MM.1S (cell line): ENCODE results near the gene C16orf87.

Experiments used
- DNase-seq: peaks from one replicate; pipeline ENCODE4 v3.0.0-alpha.2; 2015
- H2AFZ ChIP-seq: fragments of 300-600 bp; sonication (generic); 2 replicates; pipeline ENCODE4 v1.6.0; 2016; ENCODE audit warnings: antibody characterized with exemption, low read length
- H3F3A ChIP-seq: fragments of 300-600 bp; sonication (generic); 2 replicates; pipeline ENCODE4 v1.6.1; 2016; ENCODE audit warnings: mild to moderate bottlenecking, antibody characterized with exemption, low read length, moderate library complexity, mixed read lengths; ENCODE audit not compliant: insufficient read depth
- H3K27ac ChIP-seq: fragments of 300-600 bp; sonication (generic); 2 replicates; pipeline ENCODE4 v1.5.1; 2016; ENCODE audit warnings: mild to moderate bottlenecking, low read length
- H3K27me3 ChIP-seq: fragments of 300-600 bp; sonication (generic); replicated peaks from 2 replicates; pipeline ENCODE4 v1.6.0; 2016; ENCODE audit warnings: low read length; ENCODE audit not compliant: insufficient read depth
- H3K36me3 ChIP-seq: fragments of 300-600 bp; sonication (generic); replicated peaks from 2 replicates; pipeline ENCODE4 v1.6.1; 2016; ENCODE audit warnings: mild to moderate bottlenecking, low read length, mixed read lengths; ENCODE audit not compliant: insufficient read depth
- H3K4me1 ChIP-seq: fragments of 300-600 bp; sonication (generic); 2 replicates; pipeline ENCODE4 v1.6.1; 2016; ENCODE audit warnings: low read length, mixed read lengths
- H3K4me2 ChIP-seq: fragments of 300-600 bp; sonication (generic); 2 replicates; pipeline ENCODE4 v1.6.0; 2016; ENCODE audit warnings: low read depth, low read length
- H3K4me3 ChIP-seq: fragments of 300-600 bp; sonication (generic); 2 replicates; pipeline ENCODE4 v1.5.1; 2016; ENCODE audit warnings: low read length, mixed read lengths
- H3K79me2 ChIP-seq: fragments of 300-600 bp; sonication (generic); 2 replicates; pipeline ENCODE4 v1.6.1; 2016; ENCODE audit warnings: mixed run types, low read length, mixed read lengths
- H3K9ac ChIP-seq: fragments of 300-600 bp; sonication (generic); 2 replicates; pipeline ENCODE4 v1.6.1; 2016; ENCODE audit warnings: low read length, mixed read lengths
- H3K9me2 ChIP-seq: fragments of 300-600 bp; sonication (generic); replicated peaks from 2 replicates; pipeline ENCODE4 v1.6.1; 2016; ENCODE audit warnings: mild to moderate bottlenecking, low read length, mixed read lengths; ENCODE audit not compliant: insufficient read depth
- H3K9me3 ChIP-seq: fragments of 300-600 bp; sonication (generic); replicated peaks from 2 replicates; pipeline ENCODE4 v1.6.1; 2016; ENCODE audit warnings: mild to moderate bottlenecking, low read length, mixed read lengths; ENCODE audit not compliant: insufficient read depth
- H4K20me1 ChIP-seq: fragments of 300-600 bp; sonication (generic); 2 replicates; pipeline ENCODE4 v1.6.1; 2016; ENCODE audit warnings: mild to moderate bottlenecking, low read length, moderate library complexity, mixed read lengths; ENCODE audit not compliant: insufficient read depth
- EZH2 ChIP-seq: fragments of 300-600 bp; sonication (generic); optimal IDR thresholded peaks from 2 replicates; pipeline ENCODE3; 2017; ENCODE audit warnings: low read depth, mild to moderate bottlenecking, antibody characterized with exemption, low read length, mixed read lengths
- EZH2phosphoT487 ChIP-seq: fragments of 300-600 bp; sonication (generic); IDR thresholded peaks from 2 replicates; pipeline ENCODE4 v1.6.1; 2018; ENCODE audit warnings: antibody characterized with exemption, low read length
- TF ChIP-seq, protein P1 (sequence below): fragments of 300-600 bp; sonication (generic); IDR thresholded peaks from 2 replicates; pipeline ENCODE4 v1.5.1; 2016; ENCODE audit warnings: antibody characterized with exemption, low read length, mixed read lengths

The C16orf87 gene

DNA sequence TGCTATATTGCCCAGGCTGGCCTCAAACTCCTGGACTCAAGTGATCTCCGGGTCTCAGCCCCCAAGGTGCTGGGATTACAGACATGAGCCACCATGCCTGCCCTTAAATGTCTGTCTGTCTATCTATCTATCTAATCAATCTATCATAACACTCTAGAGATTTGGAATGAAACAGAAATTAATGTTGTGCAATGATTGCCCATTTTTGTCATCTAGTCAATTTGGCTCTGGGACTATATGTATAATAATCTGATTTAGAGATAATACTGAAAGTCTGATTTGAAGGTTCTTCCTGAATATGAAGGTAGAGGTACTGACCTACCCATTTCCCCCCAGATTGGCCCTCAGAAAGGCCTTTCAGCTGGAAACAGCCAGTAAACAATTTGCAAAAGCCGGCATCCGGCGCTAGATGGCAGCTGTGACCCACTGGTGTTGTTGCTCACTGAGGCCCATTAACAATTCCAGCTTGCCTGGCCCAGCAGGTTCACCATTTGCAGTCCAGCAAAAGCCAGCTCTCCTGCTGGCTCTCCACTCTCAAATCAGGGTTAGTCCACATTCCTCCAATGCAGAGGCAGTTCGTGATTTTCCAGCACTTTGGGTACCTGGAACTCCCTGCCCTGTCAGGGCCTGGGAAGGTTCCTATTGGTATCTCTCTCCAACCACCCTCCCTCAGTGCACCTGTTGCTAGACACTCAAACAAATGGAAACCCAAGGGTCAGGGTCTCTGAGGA, 22.9 kb upstream of the C16orf87 start:
- peak; percentile 69 for DNase-seq
- Histone ChIP-seq H3K79me2 (no peaks in the 10 kb centered on the region), H3K4me2 (no peak overlapping the region), H3K36me3 (no peaks in the 10 kb centered on the region), H3K9me3 (no peaks in the 10 kb centered on the region), H3K9me2 (no peaks in the 10 kb centered on the region), H2AFZ (peak overlapping the region; percentile 13; the same call in 1 of the 2 replicates), H3F3A (no peaks in the 10 kb centered on the region), H3K9ac (no peak overlapping the region), H3K27me3 (no peaks in the 10 kb centered on the region), H3K4me3 (no peak overlapping the region), H3K4me1 (no peaks in the 10 kb centered on the region), H3K27ac (no peak overlapping the region), H4K20me1 (no peaks in the 10 kb centered on the region)
- no peak for TF ChIP-seq EZH2phosphoT487
- TF ChIP-seq, protein P1, sequence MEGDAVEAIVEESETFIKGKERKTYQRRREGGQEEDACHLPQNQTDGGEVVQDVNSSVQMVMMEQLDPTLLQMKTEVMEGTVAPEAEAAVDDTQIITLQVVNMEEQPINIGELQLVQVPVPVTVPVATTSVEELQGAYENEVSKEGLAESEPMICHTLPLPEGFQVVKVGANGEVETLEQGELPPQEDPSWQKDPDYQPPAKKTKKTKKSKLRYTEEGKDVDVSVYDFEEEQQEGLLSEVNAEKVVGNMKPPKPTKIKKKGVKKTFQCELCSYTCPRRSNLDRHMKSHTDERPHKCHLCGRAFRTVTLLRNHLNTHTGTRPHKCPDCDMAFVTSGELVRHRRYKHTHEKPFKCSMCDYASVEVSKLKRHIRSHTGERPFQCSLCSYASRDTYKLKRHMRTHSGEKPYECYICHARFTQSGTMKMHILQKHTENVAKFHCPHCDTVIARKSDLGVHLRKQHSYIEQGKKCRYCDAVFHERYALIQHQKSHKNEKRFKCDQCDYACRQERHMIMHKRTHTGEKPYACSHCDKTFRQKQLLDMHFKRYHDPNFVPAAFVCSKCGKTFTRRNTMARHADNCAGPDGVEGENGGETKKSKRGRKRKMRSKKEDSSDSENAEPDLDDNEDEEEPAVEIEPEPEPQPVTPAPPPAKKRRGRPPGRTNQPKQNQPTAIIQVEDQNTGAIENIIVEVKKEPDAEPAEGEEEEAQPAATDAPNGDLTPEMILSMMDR: peak; percentile 88

DNA sequence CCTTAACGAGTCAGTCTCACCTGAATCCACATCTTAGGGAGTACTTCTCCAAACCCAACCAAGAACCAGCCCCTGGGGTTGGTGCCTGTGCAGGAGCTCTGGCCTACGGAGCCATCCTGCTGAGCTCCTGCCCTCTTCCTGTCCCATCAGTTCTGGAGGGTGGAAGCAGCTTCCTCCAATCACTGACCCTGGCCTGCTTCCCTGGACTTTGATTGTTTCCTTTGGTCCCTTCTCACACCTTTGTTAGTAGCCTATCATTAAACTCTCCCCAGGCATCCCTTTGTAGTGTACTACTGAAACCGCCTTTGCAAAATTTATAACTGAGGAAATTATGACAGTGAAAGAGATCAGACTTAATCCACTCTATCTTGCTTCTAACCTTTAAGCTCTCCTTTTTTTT, 21.1 kb upstream of the C16orf87 start:
- H3K4me1 ChIP-seq: no peaks in the 10 kb centered on the region
- no peaks in the 10 kb centered on the region for H3K9me2 ChIP-seq
- no peaks in the 10 kb centered on the region for H3K27me3 ChIP-seq
- no peaks in the 10 kb centered on the region for H3K36me3 ChIP-seq
- DNase-seq: no peak
- no peak overlapping the region for H3K4me3 ChIP-seq
- H2AFZ ChIP-seq: no peak overlapping the region
- H4K20me1 ChIP-seq: no peaks in the 10 kb centered on the region
- H3K9ac ChIP-seq: no peak overlapping the region
- no peak overlapping the region for H3K27ac ChIP-seq
- no peaks in the 10 kb centered on the region for H3K9me3 ChIP-seq
- no peak for TF ChIP-seq EZH2phosphoT487
- no peak for TF ChIP-seq EZH2
- TF ChIP-seq, protein P1: no peak
- H3K4me2 ChIP-seq: no peak overlapping the region
- H3K79me2 ChIP-seq: no peaks in the 10 kb centered on the region
- H3F3A ChIP-seq: no peaks in the 10 kb centered on the region

DNA sequence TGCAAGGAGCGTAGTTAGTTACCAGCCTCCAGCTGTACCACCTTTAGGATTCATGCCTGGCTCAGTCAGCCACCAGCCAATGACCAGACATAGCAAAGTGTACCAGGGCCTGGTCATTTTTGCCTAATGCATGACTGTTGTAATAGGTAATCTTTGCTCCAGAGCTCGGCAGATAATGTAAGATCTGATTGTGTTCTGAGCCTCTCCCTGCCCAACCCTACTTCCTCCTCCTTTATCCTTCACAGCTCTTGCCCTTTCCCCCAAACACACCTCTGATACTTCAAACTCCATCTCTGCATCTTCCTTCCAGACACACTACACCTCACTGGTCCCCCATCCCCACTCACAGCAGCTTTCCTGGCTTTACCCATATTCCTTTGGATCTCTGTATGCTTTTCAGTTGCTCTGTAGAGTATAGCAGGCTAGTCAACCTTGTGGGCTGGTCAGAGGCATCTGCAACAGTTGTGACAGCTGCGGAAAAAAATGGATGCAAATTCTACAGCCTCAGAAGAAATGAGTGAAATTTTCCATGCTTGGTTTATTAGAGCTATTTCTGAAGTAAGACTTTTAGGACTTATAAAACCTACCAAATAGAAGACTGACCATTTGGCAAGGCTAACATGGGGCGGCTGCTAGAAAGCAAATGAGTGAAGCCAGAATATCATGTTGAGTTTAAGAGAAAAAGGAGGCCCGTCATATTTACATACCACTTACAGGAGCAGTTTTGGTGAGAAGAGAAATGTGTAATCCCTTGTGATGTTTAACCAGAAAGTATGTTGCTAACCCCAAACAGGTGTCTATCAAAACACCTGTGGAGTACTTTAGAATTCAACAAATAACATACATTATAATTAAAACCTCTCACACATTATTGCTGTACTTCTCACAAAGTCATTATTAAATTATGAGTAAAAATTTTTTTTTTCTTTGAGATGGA, 19.9 kb upstream of the C16orf87 start:
- Histone ChIP-seq H3K4me1 (no peaks in the 10 kb centered on the region), H4K20me1 (no peaks in the 10 kb centered on the region), H3K36me3 (no peaks in the 10 kb centered on the region), H2AFZ (no peak overlapping the region), H3K27me3 (no peaks in the 10 kb centered on the region), H3K4me3 (no peak overlapping the region), H3K27ac (no peak overlapping the region), H3K9me3 (no peaks in the 10 kb centered on the region), H3F3A (no peaks in the 10 kb centered on the region), H3K9me2 (no peaks in the 10 kb centered on the region), H3K4me2 (no peak overlapping the region), H3K9ac (no peak overlapping the region), H3K79me2 (no peaks in the 10 kb centered on the region)
- TF ChIP-seq EZH2phosphoT487: no peak
- TF ChIP-seq EZH2: no peak
- TF ChIP-seq, protein P1: no peak
- DNase-seq: no peak
